ENCODE measurements around the gene KRTAP5-4.

KRTAP5-4 gene

GRCh38 chr11:1632053-1632714 is 10.2 kb upstream of the KRTAP5-4 start:
- no peak overlapping the region for H3K4me3 ChIP-seq (ENCODE audit: low read depth, low read length)
- no peak for DNase-seq (ENCODE audit: low read depth)
- TF ChIP-seq, protein P1, sequence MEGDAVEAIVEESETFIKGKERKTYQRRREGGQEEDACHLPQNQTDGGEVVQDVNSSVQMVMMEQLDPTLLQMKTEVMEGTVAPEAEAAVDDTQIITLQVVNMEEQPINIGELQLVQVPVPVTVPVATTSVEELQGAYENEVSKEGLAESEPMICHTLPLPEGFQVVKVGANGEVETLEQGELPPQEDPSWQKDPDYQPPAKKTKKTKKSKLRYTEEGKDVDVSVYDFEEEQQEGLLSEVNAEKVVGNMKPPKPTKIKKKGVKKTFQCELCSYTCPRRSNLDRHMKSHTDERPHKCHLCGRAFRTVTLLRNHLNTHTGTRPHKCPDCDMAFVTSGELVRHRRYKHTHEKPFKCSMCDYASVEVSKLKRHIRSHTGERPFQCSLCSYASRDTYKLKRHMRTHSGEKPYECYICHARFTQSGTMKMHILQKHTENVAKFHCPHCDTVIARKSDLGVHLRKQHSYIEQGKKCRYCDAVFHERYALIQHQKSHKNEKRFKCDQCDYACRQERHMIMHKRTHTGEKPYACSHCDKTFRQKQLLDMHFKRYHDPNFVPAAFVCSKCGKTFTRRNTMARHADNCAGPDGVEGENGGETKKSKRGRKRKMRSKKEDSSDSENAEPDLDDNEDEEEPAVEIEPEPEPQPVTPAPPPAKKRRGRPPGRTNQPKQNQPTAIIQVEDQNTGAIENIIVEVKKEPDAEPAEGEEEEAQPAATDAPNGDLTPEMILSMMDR (conservative IDR thresholded peaks at IDR 0.05; ENCODE audit: low read depth, low read length): no peak

- TF ChIP-seq, protein P1 (conservative IDR thresholded peaks at IDR 0.05; ENCODE audit: low read depth, low read length): no peak
- DNase-seq (ENCODE audit: low read depth): no peak
- no peak overlapping the region for H3K4me3 ChIP-seq (ENCODE audit: low read depth, low read length)
These were observed 9.2 kb upstream of the KRTAP5-4 start for GRCh38 chr11:1631066-1631568.

DNA sequence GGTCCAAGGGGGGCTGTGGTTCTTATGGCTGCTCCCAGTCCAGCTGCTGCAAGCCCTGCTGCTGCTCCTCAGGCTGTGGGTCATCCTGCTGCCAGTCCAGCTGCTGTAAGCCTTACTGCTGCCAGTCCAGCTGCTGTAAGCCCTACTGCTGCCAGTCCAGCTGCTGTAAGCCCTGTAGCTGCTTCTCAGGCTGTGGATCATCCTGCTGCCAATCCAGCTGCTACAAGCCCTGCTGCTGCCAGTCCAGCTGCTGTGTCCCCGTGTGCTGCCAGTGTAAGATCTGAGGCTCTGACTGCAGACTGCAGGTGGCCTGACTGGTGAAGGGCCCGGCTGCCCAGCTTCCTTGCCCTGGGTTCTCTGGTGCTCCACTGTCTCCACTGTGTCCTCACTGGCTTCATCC is 8.3 kb upstream of the KRTAP5-4 start:
- DNase-seq (ENCODE audit: low read depth): no peak
- TF ChIP-seq, protein P1 (conservative IDR thresholded peaks at IDR 0.05; ENCODE audit: low read depth, low read length): no peak
- no peak overlapping the region for H3K4me3 ChIP-seq (ENCODE audit: low read depth, low read length)

DNA sequence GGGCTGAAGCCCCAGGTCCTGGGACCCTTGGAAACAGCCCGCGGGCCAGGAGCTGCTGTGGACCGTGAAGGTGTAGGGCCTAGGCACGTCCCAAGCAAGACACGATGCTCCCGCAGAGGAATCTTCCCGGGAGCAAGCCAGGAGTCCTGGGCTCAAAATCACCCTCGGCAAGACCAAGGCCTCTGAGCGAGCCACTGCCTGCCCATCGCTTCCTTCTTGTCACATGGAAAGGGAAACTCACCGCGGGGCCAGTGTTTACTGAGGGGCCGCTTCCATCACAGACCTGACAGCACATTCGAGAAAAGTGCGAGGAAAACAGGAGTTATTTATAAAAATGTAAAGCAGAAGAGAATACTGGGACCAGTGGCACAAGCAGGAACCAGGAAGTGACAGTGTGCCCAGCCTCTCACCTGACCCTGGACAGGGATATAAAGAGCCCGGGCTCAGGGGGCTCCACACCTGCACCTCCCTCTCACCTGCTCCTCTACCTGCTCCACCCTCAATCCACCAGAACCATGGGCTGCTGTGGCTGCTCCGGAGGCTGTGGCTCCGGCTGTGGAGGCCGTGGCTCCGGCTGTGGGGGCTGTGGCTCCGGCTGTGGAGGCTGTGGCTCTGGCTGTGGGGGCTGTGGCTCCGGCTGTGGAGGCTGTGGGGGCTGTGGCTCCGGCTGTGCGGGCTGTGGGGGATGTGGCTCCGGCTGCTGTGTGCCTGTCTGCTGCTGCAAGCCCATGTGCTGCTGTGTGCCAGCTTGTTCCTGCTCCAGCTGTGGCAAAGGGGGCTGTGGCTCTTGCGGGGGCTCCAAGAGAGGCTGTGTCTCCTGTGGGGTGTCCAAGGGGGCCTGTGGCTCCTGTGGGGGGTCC is 7.6 kb upstream of the KRTAP5-4 start, which contains the start of gene KRTAP5-5:
Gene KRTAP5-5, plus strand, starts transcription at position 450 of the 860 bp plus-strand sequence. Its CDS starts 66 bp downstream, at position 516.
- no peak within 1 kb of the TSS for H3K4me3 ChIP-seq (ENCODE audit: low read depth, low read length)
- TF ChIP-seq, protein P1 (conservative IDR thresholded peaks at IDR 0.05; ENCODE audit: low read depth, low read length): no peak
- no peak for DNase-seq (ENCODE audit: low read depth)

DNA sequence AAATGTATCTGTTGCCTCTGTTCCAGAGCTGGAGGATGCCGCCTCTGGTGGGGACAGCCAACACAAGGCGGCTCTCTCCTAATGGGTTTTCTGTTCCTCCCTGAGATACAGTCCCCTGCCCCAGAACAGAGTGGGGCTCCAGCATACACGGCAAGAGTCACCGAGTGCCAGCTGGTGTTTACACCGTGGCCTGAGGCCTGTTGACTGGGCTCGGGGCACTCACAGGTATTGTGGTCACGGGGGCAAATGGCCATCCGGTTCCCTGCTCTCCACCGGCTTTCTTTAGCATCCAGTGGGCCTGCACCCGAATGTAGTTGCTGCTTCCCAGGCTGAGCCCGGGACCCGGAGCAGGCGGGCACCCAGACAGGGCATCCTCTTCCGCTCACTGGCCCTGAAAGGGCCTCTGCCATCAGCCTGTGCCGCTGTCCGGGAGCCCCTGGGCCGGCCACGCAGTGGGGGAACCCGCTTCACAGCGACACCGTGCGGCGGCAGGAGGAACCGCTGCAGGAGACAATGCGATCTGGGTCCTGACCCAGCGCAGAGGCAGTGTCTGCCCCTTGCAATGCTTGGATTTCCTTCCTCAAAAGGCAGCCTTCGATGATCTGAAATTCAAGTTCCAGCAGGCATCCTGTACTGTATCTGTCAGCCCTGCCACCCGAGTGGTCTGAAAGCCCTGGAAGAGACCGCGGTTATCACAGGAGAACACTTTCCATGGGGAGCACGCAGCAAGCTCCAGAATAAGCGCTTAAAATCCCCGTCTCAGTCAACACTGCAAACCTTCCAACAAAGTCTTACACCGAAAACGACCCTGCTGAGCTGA is 6.8 kb upstream of the KRTAP5-4 start:
- H3K4me3 ChIP-seq (ENCODE audit: low read depth, low read length): no peak overlapping the region
- peak; percentile 39 for DNase-seq (ENCODE audit: low read depth)
- TF ChIP-seq, protein P1 (conservative IDR thresholded peaks at IDR 0.05; ENCODE audit: low read depth, low read length): peak; percentile 90

GRCh38 chr11:1625541-1625940 is 3.6 kb upstream of the KRTAP5-4 start:
- H3K4me3 ChIP-seq (ENCODE audit: low read depth, low read length): no peak overlapping the region
- TF ChIP-seq, protein P1 (conservative IDR thresholded peaks at IDR 0.05; ENCODE audit: low read depth, low read length): no peak
- DNase-seq (ENCODE audit: low read depth): no peak

Data from choroid plexus epithelial cell (primary cell).